Activated CD4-positive, alpha-beta T cell treated with anti-CD3 and anti-CD28 coated beads, Interleukin-2, amount 10 ng/mL, durations not matched to agents 7 days and 5 days (primary cell): ENCODE results near the gene COL6A2. TPM values are rescaled to one million over a fixed set of nuclear protein-coding genes. Genes with fewer than 3 reads are reported as not detected.
"Not testable (repeated sequence)": the region's sequence is repeated elsewhere in the genome, so short reads cannot be mapped to it uniquely, and the experiment has no call there.

Experiments
- CTCF ChIA-PET: fragments of 350-600 bp; sonication (Branson Sonifier 250); formaldehyde crosslinking; loops from one replicate; lab custom pipeline; 2021; ENCODE audit warnings: antibody characterized with exemption; lab: Charles Lee
- POLR2A ChIA-PET: fragments of 350-600 bp; sonication (Branson Sonifier 250); formaldehyde crosslinking; loops from one replicate; lab custom pipeline; 2021; ENCODE audit warnings: antibody characterized with exemption; lab: Charles Lee
- DNase-seq: peaks from one replicate; pipeline ENCODE4 v3.0.0-alpha.2; 2020
- H3K27ac Mint-ChIP-seq: one replicate; pipeline ENCODE4 v1.8.0; 2021; ENCODE audit warnings: mild to moderate bottlenecking, moderate library complexity, mixed read lengths
- H3K27me3 Mint-ChIP-seq: one replicate; pipeline ENCODE4 v1.8.0; 2021; ENCODE audit warnings: mixed read lengths
- H3K36me3 Mint-ChIP-seq: one replicate; pipeline ENCODE4 v1.8.0; 2021; ENCODE audit warnings: low read depth, mixed read lengths
- H3K4me1 Mint-ChIP-seq: one replicate; pipeline ENCODE4 v1.8.0; 2021; ENCODE audit warnings: mixed read lengths
- H3K4me3 Mint-ChIP-seq: one replicate; pipeline ENCODE4 v1.8.0; 2021; ENCODE audit warnings: mild to moderate bottlenecking, moderate library complexity, mixed read lengths
- H3K9me3 Mint-ChIP-seq: one replicate; pipeline ENCODE4 v1.8.0; 2021; ENCODE audit warnings: mixed read lengths
- total RNA-seq, 2 experiments: library from RNA; stranded (reverse); gene quantifications; one replicate each; pipeline ENCODE4 v1.2.3, GENCODE V29; 2021

Gene COL6A2
- total RNA-seq, 2 experiments from 2014 or later, result 2.3 to 2.5 TPM

- DNase-seq, result no peak
- ChIA-PET CTCF (no interaction called here), POLR2A (no interaction called here)
- peaks cover 13% of the 10 kb centered on the region for H3K4me1 Mint-ChIP-seq
- H3K27me3 Mint-ChIP-seq, result peaks cover 3% of the 10 kb centered on the region
- no peak overlapping the region for H3K4me3 Mint-ChIP-seq
- H3K36me3 Mint-ChIP-seq, result no peaks in the 10 kb centered on the region
- no peak overlapping the region for H3K27ac Mint-ChIP-seq
- peaks cover 22% of the 10 kb centered on the region for H3K9me3 Mint-ChIP-seq
Observed at GRCh38 chr21:46063734-46064680, 33.9 kb upstream of the COL6A2 start.

- peaks cover 22% of the 10 kb centered on the region for H3K9me3 Mint-ChIP-seq
- CTCF ChIA-PET, result no interaction called here
- no peaks in the 10 kb centered on the region for H3K36me3 Mint-ChIP-seq
Observed at GRCh38 chr21:46064870-46065214, 33.1 kb upstream of the COL6A2 start.

GRCh38 chr21:46065215-46065913 is 32.5 kb upstream of the COL6A2 start:
- Mint-ChIP-seq H3K27ac (peak overlapping the region; percentile 68), H3K4me1 (peaks cover 13% of the 10 kb centered on the region), H3K4me3 (no peak overlapping the region), H3K9me3 (peaks cover 22% of the 10 kb centered on the region), H3K36me3 (no peaks in the 10 kb centered on the region), H3K27me3 (peaks cover 3% of the 10 kb centered on the region)
- DNase-seq, result no peak
- ChIA-PET POLR2A (no interaction called here), CTCF (no interaction called here)

More at GRCh38 chr21:46064870-46065214, 33.1 kb upstream of the COL6A2 start:
- Mint-ChIP-seq H3K4me1 (peaks cover 13% of the 10 kb centered on the region), H3K27ac (no peak overlapping the region), H3K27me3 (peaks cover 3% of the 10 kb centered on the region), H3K4me3 (no peak overlapping the region)
- POLR2A ChIA-PET, result no interaction called here
- no peak for DNase-seq

GRCh38 chr21:46065914-46066551 is 31.9 kb upstream of the COL6A2 start:
- Mint-ChIP-seq H3K36me3 (no peaks in the 10 kb centered on the region), H3K9me3 (peaks cover 22% of the 10 kb centered on the region), H3K4me1 (peaks cover 13% of the 10 kb centered on the region), H3K4me3 (no peak overlapping the region), H3K27ac (peak overlapping the region; percentile 68), H3K27me3 (peaks cover 3% of the 10 kb centered on the region)
- POLR2A ChIA-PET, result no interaction called here
- no peak for DNase-seq
- CTCF ChIA-PET, result no interaction called here

GRCh38 chr21:46066591-46067331 is 31.2 kb upstream of the COL6A2 start:
- Mint-ChIP-seq H3K9me3 (peaks cover 18% of the 10 kb centered on the region), H3K27me3 (peaks cover 3% of the 10 kb centered on the region), H3K27ac (no peak overlapping the region), H3K36me3 (no peaks in the 10 kb centered on the region), H3K4me3 (no peak overlapping the region), H3K4me1 (peaks cover 13% of the 10 kb centered on the region)
- DNase-seq, result no peak
- ChIA-PET CTCF (no interaction called here), POLR2A (no interaction called here)

- Mint-ChIP-seq H3K27ac (no peak overlapping the region), H3K4me3 (no peak overlapping the region), H3K4me1 (peaks cover 13% of the 10 kb centered on the region), H3K9me3 (peaks cover 18% of the 10 kb centered on the region), H3K27me3 (peaks cover 3% of the 10 kb centered on the region), H3K36me3 (no peaks in the 10 kb centered on the region)
- no peak for DNase-seq
- POLR2A ChIA-PET, result no interaction called here
- CTCF ChIA-PET, result no interaction called here
Observed at GRCh38 chr21:46067505-46068201, 30.3 kb upstream of the COL6A2 start.

GRCh38 chr21:46068516-46069079 is 29.3 kb upstream of the COL6A2 start:
- no peak overlapping the region for H3K27ac Mint-ChIP-seq
- ChIA-PET POLR2A (no interaction called here), CTCF (no interaction called here)
- no peaks in the 10 kb centered on the region for H3K36me3 Mint-ChIP-seq
- H3K4me3 Mint-ChIP-seq, result no peak overlapping the region
- H3K4me1 Mint-ChIP-seq, result peaks cover 13% of the 10 kb centered on the region
- no peak for DNase-seq
- H3K9me3 Mint-ChIP-seq, result peaks cover 12% of the 10 kb centered on the region
- peaks cover 5% of the 10 kb centered on the region for H3K27me3 Mint-ChIP-seq

- H3K4me1 Mint-ChIP-seq, result peaks cover 13% of the 10 kb centered on the region
- H3K27me3 Mint-ChIP-seq, result peaks cover 8% of the 10 kb centered on the region
- H3K9me3 Mint-ChIP-seq, result peaks cover 12% of the 10 kb centered on the region
- ChIA-PET POLR2A (no interaction called here), CTCF (no interaction called here)
- H3K36me3 Mint-ChIP-seq, result no peaks in the 10 kb centered on the region
- no peak for DNase-seq
- no peak overlapping the region for H3K4me3 Mint-ChIP-seq
- no peak overlapping the region for H3K27ac Mint-ChIP-seq
Observed at GRCh38 chr21:46069166-46069565, 28.7 kb upstream of the COL6A2 start.

- Mint-ChIP-seq H3K27me3 (peaks cover 4% of the 10 kb centered on the region), H3K27ac (no peak overlapping the region), H3K9me3 (peaks cover 12% of the 10 kb centered on the region), H3K4me1 (peaks cover 11% of the 10 kb centered on the region), H3K4me3 (no peak overlapping the region), H3K36me3 (no peaks in the 10 kb centered on the region)
- no peak for DNase-seq
- CTCF ChIA-PET, result no interaction called here
- POLR2A ChIA-PET, result no interaction called here
Observed at GRCh38 chr21:46069719-46070279, 28.1 kb upstream of the COL6A2 start.

- CTCF ChIA-PET, result no interaction called here
- no peak overlapping the region for H3K4me3 Mint-ChIP-seq
- H3K27ac Mint-ChIP-seq, result no peak overlapping the region
- DNase-seq, result no peak
- H3K9me3 Mint-ChIP-seq, result peaks cover 12% of the 10 kb centered on the region
- POLR2A ChIA-PET, result no interaction called here
- no peaks in the 10 kb centered on the region for H3K36me3 Mint-ChIP-seq
- peaks cover 8% of the 10 kb centered on the region for H3K27me3 Mint-ChIP-seq
- H3K4me1 Mint-ChIP-seq, result peaks cover 3% of the 10 kb centered on the region
Observed at GRCh38 chr21:46071082-46071481, 26.8 kb upstream of the COL6A2 start.

GRCh38 chr21:46076724-46077123 is 21.2 kb upstream of the COL6A2 start:
- H3K4me3 Mint-ChIP-seq, H3K27ac Mint-ChIP-seq, CTCF ChIA-PET, POLR2A ChIA-PET, H3K9me3 Mint-ChIP-seq, H3K4me1 Mint-ChIP-seq, H3K36me3 Mint-ChIP-seq, DNase-seq: not testable (repeated sequence)
- H3K27me3 Mint-ChIP-seq, result peaks cover 12% of the 10 kb centered on the region
